HEK293T (cell line): ENCODE measurements around the gene TEX2.
A peak's percentile ranks its signal among the peaks of the same experiment; 100 is the strongest.

Source experiments
- ELF4 ChIP-seq: fragments of 450-650 bp; IDR thresholded peaks from 2 replicates; pipeline ENCODE4 v1.6.1; 2017; ENCODE audit warnings: antibody characterized with exemption
- FOXM1 ChIP-seq: fragments of 450-650 bp; IDR thresholded peaks from 2 replicates; pipeline ENCODE4 v1.6.1; 2017; ENCODE audit warnings: mild to moderate bottlenecking, borderline replicate concordance
- SP1 ChIP-seq: fragments of 450-650 bp; IDR thresholded peaks from 2 replicates; pipeline ENCODE4 v1.6.1; 2017
- SUZ12 ChIP-seq: fragments of 450-650 bp; IDR thresholded peaks from 2 replicates; pipeline ENCODE4 v1.6.1; 2016; ENCODE audit warnings: mild to moderate bottlenecking
- ZNF384 ChIP-seq: fragments of 450-650 bp; IDR thresholded peaks from 2 replicates; pipeline ENCODE4 v1.6.1; 2016

GRCh38 chr17:64263000-64263766 lies at the start of gene TEX2:
- no peak for TF ChIP-seq ZNF384
- peak; percentile 78; the same call in 1 of the 2 replicates for TF ChIP-seq FOXM1
- no peak for TF ChIP-seq SP1
- no peak; the same call in 1 of the 2 replicates for TF ChIP-seq ELF4
- no peak for TF ChIP-seq SUZ12
